ENCODE data around the gene FUBP3.

Gene FUBP3

GRCh38 chr9:130638284-130639123 is 59.1 kb downstream of the FUBP3 start:
- no peak for DNase-seq
- in situ Hi-C loops (cut with HindIII; ENCODE audit: low pct_ligation_motif_present, low sequenced_read_pairs), result no loop called here
- no peak for TF ChIP-seq CTCF (IDR thresholded peaks at IDR 0.05; ENCODE audit: low read depth, low read length, missing control alignments)
- Histone ChIP-seq H3K27me3 (replicated peaks) (no peaks in the 10 kb centered on the region), H3K27ac (no peak overlapping the region), H3K36me3 (replicated peaks) (peaks cover 20% of the 10 kb centered on the region), H3K4me3 (ENCODE audit: low read depth, low read length) (no peak overlapping the region)

- no peak for TF ChIP-seq CTCF (IDR thresholded peaks at IDR 0.05; ENCODE audit: low read depth, low read length, missing control alignments)
- no peak overlapping the region for H3K27ac ChIP-seq
- H3K27me3 ChIP-seq (replicated peaks), result no peaks in the 10 kb centered on the region
- no peak overlapping the region for H3K4me3 ChIP-seq (ENCODE audit: low read depth, low read length)
- H3K36me3 ChIP-seq (replicated peaks), result peaks cover 20% of the 10 kb centered on the region
- in situ Hi-C loops (cut with HindIII; ENCODE audit: low pct_ligation_motif_present, low sequenced_read_pairs), result no loop called here
- DNase-seq, result no peak
Observed at GRCh38 chr9:130639124-130639765, 59.9 kb downstream of the FUBP3 start.

- no peak overlapping the region for H3K4me3 ChIP-seq (ENCODE audit: low read depth, low read length)
- no peak for TF ChIP-seq CTCF (IDR thresholded peaks at IDR 0.05; ENCODE audit: low read depth, low read length, missing control alignments)
- no peaks in the 10 kb centered on the region for H3K27me3 ChIP-seq (replicated peaks)
- in situ Hi-C loops (cut with HindIII; ENCODE audit: low pct_ligation_motif_present, low sequenced_read_pairs), result no loop called here
- H3K27ac ChIP-seq, result no peak overlapping the region
- peaks cover 16% of the 10 kb centered on the region for H3K36me3 ChIP-seq (replicated peaks)
- DNase-seq, result no peak
Observed at GRCh38 chr9:130639866-130640555, 60.6 kb downstream of the FUBP3 start.

GRCh38 chr9:130640681-130641080 is 61.3 kb downstream of the FUBP3 start:
- no peaks in the 10 kb centered on the region for H3K27me3 ChIP-seq (replicated peaks)
- DNase-seq, result no peak
- TF ChIP-seq CTCF (IDR thresholded peaks at IDR 0.05; ENCODE audit: low read depth, low read length, missing control alignments), result no peak
- no peak overlapping the region for H3K4me3 ChIP-seq (ENCODE audit: low read depth, low read length)
- in situ Hi-C loops (cut with HindIII; ENCODE audit: low pct_ligation_motif_present, low sequenced_read_pairs), result no loop called here
- peaks cover 15% of the 10 kb centered on the region for H3K36me3 ChIP-seq (replicated peaks)
- H3K27ac ChIP-seq, result no peak overlapping the region

- H3K27ac ChIP-seq, result no peak overlapping the region
- DNase-seq, result no peak
- H3K36me3 ChIP-seq (replicated peaks), result peaks cover 4% of the 10 kb centered on the region
- no peaks in the 10 kb centered on the region for H3K27me3 ChIP-seq (replicated peaks)
- H3K4me3 ChIP-seq (ENCODE audit: low read depth, low read length), result no peak overlapping the region
- no peak for TF ChIP-seq CTCF (IDR thresholded peaks at IDR 0.05; ENCODE audit: low read depth, low read length, missing control alignments)
- in situ Hi-C loops (cut with HindIII; ENCODE audit: low pct_ligation_motif_present, low sequenced_read_pairs), result no loop called here
Observed at GRCh38 chr9:130642926-130643325, 63.5 kb downstream of the FUBP3 start.
